Kidney (tissue), 14 donors: ENCODE data around the gene HS2ST1. TPM values are rescaled to one million over a fixed set of nuclear protein-coding genes. Genes with fewer than 3 reads are reported as not detected.

Experiments used
- DNase-seq, 5 donors: peaks; one replicate each; pipeline ENCODE4 v3.0.0-alpha.2; 2013 to 2020
- FAIRE-seq: peaks from 2 replicates; lab custom pipeline; 2012; peaks lifted over from hg19 to GRCh38; lab: Jason Lieb, UNC
- H3K27ac ChIP-seq, 2 donors: one replicate each; pipeline ENCODE4 v1.7.0; 2013; ENCODE audit warnings: low read depth in 2 of 2, low read length in 2 of 2, inconsistent platforms in 1 of 2
- H3K27me3 ChIP-seq: one replicate; pipeline ENCODE4 v1.7.1; 2013; ENCODE audit warnings: low read length, inconsistent platforms; ENCODE audit not compliant: control insufficient read depth, insufficient read depth
- H3K36me3 ChIP-seq, 3 donors: one replicate each; pipeline versions ENCODE4 v1.7.0 to v1.7.1; 2013; ENCODE audit warnings: low read length in 3 of 3, control low read depth in 1 of 3, inconsistent platforms in 1 of 3; ENCODE audit not compliant: insufficient read depth in 3 of 3, control insufficient read depth in 2 of 3
- H3K4me1 ChIP-seq, 3 donors: one replicate each; pipeline versions ENCODE4 v1.7.0 to v1.7.1; 2013; ENCODE audit warnings: low read length in 3 of 3, inconsistent platforms in 1 of 3, low read depth in 1 of 3; ENCODE audit not compliant: control insufficient read depth in 2 of 3, insufficient read depth in 2 of 3
- H3K4me3 ChIP-seq, 3 donors: one replicate each; pipeline versions ENCODE4 v1.7.0 to v1.8.1; 2013; ENCODE audit warnings: low read length in 3 of 3, control low read depth in 1 of 3, inconsistent platforms in 1 of 3
- H3K9ac ChIP-seq, 3 donors: one replicate each; pipeline versions ENCODE4 v1.7.0 to v1.7.1; 2013; ENCODE audit warnings: low read length in 3 of 3, control low read depth in 1 of 3, inconsistent platforms in 1 of 3
- H3K9me3 ChIP-seq, 3 donors: one replicate each; pipeline versions ENCODE4 v1.7.0 to v1.7.1; 2013; ENCODE audit warnings: low read length in 3 of 3, control low read depth in 1 of 3, inconsistent platforms in 1 of 3; ENCODE audit not compliant: control insufficient read depth in 2 of 3, insufficient read depth in 1 of 3
- CTCF ChIP-seq: IDR thresholded peaks from 3 replicates; pipeline ENCODE4 v1.5.1; 2012; ENCODE audit warnings: mild to moderate bottlenecking, moderate library complexity, borderline replicate concordance; ENCODE audit not compliant: insufficient read depth; ENCODE audit errors: extremely low read depth
- intact Hi-C: fragments of 100-400 bp; cut with DNase I; formaldehyde crosslinking; loops from one replicate; pipeline ENCODE4 v1.11.1; 2022
- polyA plus RNA-seq: library from polyadenylated mRNA; stranded (reverse); fragments of 350-450 nt; fragmentation: Illumina TruSeq; extraction: RNeasy Lipid Tissue Mini Kit (QIAGEN cat#74804); gene quantifications from one replicate; pipeline ENCODE4 v1.2.3, GENCODE V29; 2014; ENCODE audit warnings: low read depth, low replicate concordance; ENCODE audit not compliant: insufficient read depth
- total RNA-seq: library from RNA; stranded (reverse); fragmentation: NEBNext Ultra II Directional; extraction: Animal tissue kit (Norgen Biotek cat#: 25700); gene quantifications from one replicate; pipeline ENCODE4 v1.2.1, GENCODE V29; 2021
- donor health status: control.
- donor health status: control.
- donor health status: control.
- donor health status: control.
- donor health status: control.
- donor health status: DM: yes; HTN: yes; CAD: no.
- donor health status: Normal renal cell carcinoma (clear cell type).

The HS2ST1 gene
- total and polyA plus RNA-seq, 2 donors from 2014 or later = 10.3 to 27.1 TPM

- Histone ChIP-seq H3K27ac (no peak overlapping the region), H3K4me3 (no peak overlapping the region), H3K9me3 (no peaks in the 10 kb centered on the region), H3K36me3 (peaks cover 0 to 4% (median 0%) of the 10 kb centered on the region in 3 donors), H3K27me3 (no peaks in the 10 kb centered on the region), H3K4me1 (peaks cover 0 to 23% (median 11%) of the 10 kb centered on the region in 3 donors), H3K9ac (no peak overlapping the region)
- DNase-seq = no peak
- no peak for FAIRE-seq
- intact Hi-C loops = no loop called here
- TF ChIP-seq CTCF = no peak
Measured at GRCh38 chr1:86916752-86917151, 2.3 kb downstream of the HS2ST1 start.

GRCh38 chr1:86922445-86922844 is 8.0 kb downstream of the HS2ST1 start:
- Histone ChIP-seq H3K9ac (no peak overlapping the region), H3K27ac (no peak overlapping the region), H3K4me3 (no peak overlapping the region), H3K27me3 (no peaks in the 10 kb centered on the region), H3K36me3 (no peaks in the 10 kb centered on the region), H3K4me1 (peaks cover 0 to 7% (median 0%) of the 10 kb centered on the region in 3 donors), H3K9me3 (peaks cover 0 to 5% (median 0%) of the 10 kb centered on the region in 3 donors)
- intact Hi-C loops = no loop called here
- FAIRE-seq (no peak), DNase-seq (no peak)
- TF ChIP-seq CTCF = no peak

- H3K4me1 ChIP-seq = peaks cover 0 to 17% (median 0%) of the 10 kb centered on the region in 3 donors
- FAIRE-seq (no peak), DNase-seq (no peak)
- peaks cover 0 to 5% (median 0%) of the 10 kb centered on the region in 3 donors for H3K9me3 ChIP-seq
- intact Hi-C loops = no loop called here
- TF ChIP-seq CTCF = no peak
- no peak overlapping the region for H3K4me3 ChIP-seq
- no peaks in the 10 kb centered on the region for H3K36me3 ChIP-seq
- no peak overlapping the region for H3K9ac ChIP-seq
- H3K27me3 ChIP-seq = no peaks in the 10 kb centered on the region
- no peak overlapping the region for H3K27ac ChIP-seq
Measured at GRCh38 chr1:86924324-86924960, 10.0 kb downstream of the HS2ST1 start.
